Hematopoietic multipotent progenitor cell treated with erythropoietin and hydrocortisone succinate and interleukin-3 and kit ligand, for 8 days (in vitro differentiated cells): ENCODE results near the gene CSF1R.
A peak's percentile ranks its signal among the peaks of the same experiment; 100 is the strongest.

Source experiments
- DNase-seq: peaks from one replicate; pipeline ENCODE4 v3.0.0-alpha.2; 2015

CSF1R gene

DNA sequence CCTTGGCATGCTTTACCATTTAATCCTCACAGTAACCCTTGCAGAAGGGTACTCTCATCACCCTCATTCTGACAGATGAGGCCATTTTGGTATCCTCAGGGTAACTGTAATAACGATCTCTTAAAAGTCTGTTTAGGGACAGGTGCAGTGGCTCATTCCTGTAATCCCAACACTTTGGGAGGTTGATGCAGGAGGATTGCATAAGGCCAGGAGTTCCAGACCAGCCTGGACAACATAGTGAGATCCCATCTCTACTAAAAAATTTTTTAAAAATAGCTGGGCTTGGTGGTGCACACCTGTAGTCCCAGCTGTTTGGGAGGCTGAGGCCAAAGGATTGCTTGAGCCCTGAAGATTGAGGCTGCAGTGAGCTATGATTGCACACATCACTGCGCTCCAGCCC is 31.8 kb downstream of the CSF1R start:
- DNase-seq = no peak

DNA sequence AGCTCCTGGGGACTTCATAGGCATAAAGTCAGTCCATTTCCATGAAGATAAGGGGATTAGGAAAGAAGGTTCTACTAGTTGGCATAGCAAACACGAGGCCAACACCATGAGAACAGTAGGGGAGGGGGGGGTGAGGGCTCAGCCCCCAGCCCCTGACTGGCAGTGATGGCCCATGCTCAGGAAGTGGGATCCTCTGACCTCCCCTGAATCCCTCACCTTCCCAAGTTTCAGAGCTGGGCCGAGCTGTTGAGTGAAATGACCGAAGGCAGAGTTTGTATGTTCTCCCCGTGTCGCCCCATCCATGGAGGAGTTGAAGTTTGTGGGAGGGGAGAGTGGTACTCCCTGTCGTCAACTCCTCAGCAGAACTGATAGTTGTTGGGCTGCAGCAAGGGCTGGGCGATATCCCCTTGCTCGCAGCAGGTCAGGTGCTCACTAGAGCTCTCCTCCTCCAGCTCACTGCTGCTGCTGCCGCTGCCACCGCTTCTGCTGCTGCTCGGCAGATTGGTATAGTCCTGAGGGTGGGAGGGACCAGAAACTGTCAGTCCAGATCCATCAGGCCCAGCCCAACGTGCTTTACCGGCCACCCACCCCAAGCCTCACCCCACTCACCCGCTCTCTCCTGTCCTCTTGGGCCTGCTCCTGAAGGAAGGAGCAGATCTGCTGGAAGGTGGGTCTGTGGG is 32.5 kb downstream of the CSF1R start:
- DNase-seq = no peak

DNA sequence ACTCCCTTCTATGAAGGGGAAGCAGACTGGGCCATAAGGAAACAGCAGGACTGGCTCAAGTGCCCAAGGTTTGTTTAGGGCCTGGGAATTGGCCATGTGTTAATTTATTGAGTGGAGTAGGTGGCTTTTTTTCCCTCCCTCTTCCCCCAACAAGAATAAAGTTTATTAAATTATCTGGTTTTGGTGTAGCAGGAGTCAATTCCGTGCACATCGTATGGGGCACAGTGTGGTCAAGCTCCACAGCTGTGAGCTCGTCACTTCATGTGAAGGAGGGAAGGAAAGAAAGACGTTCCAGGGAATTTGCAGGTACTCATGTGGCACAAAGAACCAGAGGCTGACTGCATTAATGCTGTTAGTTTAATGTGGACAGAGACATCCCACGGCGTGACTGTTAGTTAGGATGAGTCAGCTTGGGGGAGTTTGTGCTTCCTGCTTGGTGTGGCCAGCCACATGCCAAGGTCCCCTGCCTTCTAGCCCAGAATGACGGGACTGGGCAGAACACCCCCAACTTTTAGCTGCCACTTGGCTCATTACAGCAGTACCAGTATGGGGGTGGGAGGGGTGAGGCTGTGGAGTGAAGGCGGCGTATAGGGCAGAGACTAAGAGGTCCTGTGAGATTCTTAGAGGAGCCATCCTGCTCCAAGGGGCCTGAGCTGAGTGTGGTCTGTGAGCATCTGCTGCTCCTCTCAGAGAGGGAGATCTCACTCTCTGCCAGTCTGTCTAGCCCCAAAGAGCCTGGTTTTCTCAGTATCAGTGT is 33.2 kb downstream of the CSF1R start:
- DNase-seq = peak; percentile 73

DNA sequence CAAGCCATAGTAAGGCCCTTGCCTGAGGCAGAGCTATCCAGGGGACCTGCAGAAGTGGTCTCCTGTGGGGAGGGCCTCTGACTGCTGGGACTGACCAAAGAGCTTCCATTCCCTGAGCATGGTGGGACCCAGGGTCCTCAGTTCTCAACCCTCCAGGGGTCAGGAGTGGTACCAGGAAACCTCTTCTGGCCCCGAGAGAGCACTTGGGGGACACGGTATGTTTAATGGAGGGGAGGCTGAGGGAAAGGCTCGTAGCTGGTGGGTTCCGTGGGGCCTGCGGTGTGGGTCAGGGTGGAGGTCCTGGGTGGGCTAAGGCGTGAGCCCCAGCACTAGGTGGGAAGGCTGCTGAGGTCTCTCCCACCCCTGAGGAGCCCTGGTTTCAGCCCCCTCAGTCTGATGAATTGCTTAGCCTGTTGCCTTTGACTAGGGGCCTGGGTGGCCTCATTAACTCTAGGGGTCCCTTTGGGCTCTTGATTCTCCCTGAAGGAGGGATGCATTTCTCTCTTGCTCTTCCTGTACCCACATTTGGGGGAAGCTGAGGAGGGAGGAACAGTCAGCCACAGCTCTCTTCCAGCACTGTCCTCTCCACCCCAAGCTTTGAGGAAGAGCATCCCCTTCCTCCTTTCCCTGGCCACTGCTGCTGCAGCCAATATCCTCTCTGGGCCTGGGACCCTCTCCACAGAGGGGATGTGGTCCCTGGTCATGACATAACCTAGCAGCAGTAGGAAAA is 34.0 kb downstream of the CSF1R start:
- no peak for DNase-seq

DNA sequence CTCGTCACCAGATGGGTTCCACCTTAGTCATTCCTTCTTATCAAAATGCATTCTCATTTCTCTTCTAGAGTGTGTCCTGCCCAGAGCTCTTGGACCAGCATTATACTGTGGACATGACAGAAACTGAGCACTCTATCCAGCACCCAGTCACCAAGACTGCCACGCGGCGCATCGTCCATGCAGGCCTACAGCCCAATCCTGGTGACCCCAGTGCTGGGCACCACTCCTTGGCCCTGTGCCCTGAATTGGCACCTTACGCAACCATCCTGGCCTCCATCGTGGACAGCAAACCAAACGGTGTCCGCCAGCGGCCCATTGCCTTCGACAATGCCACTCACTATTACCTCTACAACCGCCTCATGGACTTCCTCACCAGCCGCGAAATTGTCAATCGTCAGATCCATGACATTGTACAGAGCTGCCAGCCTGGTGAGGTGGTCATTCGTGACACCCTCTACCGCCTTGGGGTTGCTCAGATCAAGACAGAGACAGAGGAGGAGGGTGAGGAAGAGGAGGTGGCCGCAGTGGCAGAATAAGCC is 34.6 kb downstream of the CSF1R start:
- DNase-seq = no peak

DNA sequence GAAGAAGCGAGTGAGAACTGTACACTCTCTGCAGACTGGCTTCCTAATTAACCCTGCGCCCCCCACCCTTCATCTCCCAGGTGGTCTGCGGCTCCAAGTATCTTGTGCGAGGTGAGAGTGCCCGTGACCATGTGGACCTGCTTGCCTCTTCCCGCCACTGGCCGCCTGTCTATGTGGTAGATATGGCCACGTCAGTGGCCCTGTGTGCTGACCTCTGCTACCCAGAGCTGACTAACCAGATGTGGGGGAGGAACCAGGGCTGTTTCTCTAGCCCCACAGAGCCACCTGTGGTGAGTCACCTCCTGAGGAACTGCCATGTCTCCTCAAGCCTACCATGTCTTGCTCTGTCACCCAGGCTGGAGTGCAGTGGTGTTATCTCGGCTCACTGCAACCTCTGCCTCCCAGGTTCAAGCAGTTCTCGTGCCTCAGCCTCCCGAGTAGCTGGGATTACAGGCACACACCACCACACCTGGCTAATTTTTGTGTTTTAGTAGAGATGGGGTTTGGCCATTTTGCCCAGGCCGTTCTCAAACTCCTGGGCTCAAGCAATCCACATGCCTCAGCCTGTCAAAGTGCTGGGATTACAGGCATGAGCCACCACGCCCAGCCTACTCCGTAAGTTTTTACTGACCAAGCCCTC is 36.1 kb downstream of the CSF1R start:
- peak; percentile 31 for DNase-seq

DNA sequence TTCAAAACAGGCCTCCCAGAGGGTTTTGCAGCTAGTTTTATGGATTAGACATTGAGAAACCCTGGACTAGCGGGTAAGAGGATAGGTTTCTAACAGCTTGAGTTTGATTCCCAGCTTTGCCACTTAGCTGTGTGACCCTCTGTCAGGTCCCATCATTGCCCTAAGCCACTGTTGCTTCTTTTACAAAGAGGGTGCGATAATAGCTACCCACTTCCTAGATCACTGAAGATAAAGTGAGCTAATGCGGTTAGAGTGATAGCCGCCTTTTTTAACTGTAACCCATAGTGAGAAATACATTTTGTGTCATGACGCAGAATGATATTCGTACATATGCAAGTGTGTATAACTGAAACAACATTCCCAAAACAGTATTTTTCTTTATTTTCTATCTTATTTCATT is 40.3 kb downstream of the CSF1R start:
- DNase-seq = peak; percentile 68

DNA sequence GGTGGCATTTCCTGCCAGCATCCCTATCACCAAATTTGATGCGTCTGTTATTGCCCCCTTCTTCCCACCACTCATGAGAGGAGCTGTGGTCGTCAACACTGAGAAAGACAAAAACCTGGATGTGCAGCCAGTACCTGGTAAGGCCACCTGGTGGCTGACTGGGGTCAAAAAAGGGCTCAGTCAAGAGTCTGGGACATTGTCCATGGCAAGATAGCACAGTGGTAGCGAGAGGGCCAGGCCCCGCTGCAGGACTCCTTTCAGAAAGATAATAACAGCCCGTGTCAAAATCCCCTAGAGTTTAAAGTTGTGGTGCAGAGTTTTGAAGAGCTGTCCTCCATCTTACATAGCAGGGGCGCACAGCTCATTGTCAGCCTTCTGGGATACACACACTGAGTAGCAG is 40.8 kb downstream of the CSF1R start:
- DNase-seq = peak; percentile 71

DNA sequence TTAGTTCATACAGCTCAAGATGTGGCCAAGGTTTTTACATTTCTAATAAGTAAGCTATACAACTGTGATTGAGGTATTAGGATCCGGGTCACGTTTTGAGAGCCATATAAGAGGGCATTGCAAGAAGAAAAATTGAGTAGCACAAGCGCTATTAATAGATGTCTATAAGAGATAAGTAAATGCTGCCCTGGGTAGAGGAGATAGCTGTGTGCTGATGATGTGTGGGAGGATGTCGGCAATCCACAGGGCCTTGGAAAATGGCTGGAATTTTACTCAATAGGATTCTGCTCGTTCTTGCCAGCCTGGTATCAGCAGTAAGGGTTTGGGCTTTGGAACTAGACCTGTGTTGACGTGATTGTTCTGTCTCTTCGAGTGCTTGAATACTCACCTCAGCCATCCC is 41.6 kb downstream of the CSF1R start:
- no peak for DNase-seq

DNA sequence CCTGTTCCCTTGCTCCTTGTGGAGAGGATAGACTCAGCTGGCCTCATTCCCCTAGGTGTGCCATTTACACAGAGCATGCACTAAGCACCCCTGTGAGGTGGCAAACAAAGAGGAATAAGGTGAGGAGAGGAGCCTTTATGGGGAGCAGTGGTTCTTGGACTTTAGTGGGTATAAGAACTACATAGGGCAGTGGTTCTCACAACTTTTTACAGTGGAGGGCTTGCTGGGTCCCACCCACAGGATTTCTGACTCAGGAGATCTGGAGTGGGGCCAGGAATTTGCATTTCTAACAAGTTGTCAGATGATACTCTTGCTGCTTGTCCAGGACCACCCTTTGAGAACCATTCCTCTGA is 42.0 kb downstream of the CSF1R start:
- DNase-seq = peak; percentile 51

DNA sequence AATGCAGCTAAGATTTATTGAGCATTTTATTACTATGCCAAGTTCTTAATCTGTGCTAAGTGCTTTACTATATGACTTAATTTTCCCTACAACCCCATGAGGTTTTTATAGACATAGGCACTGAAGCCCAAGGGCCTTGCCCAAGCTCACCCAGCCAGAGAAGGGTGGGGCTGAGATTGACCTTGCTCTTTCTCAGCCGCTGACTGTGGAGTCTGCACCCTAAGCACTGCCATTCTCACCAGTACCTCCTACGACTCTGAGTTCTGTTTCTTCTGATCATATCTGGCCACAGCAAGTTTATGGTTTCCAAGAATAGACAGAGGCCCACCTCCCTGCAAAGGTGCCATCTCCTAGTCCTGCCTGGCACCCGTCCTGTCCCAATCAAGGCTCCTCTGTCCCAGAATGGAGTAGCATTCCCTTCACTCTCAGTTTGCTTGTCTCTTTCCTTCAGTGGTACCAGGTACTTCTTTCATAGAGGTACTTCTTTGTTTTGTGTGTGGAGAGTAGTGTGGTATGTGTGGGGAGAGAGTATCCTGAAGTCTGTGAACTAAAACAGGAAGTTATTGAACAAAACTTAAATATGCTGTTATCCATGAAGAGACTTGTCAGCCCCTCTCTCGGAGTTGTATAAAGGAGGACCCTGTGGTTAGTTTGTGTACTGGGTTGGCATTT is 42.6 kb downstream of the CSF1R start:
- no peak for DNase-seq

DNA sequence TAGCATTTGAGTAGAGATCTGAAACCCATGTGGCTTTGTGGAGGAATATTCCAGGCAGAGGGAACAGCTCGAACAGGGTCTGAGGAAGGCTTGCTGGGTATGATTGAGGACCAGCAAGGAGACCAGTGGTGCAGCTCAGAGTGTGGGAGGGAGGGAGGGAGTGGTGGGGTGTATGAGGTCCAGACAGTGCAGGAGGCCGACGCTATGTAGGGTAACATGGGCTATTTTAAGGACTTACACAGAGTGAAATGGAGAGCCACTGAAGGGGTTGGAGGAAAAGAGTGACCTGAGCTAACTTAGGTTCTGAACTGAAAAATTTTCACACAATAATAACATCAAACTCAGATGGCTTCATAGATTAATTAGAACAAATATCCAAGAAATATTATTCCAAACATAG is 43.9 kb downstream of the CSF1R start:
- no peak for DNase-seq

DNA sequence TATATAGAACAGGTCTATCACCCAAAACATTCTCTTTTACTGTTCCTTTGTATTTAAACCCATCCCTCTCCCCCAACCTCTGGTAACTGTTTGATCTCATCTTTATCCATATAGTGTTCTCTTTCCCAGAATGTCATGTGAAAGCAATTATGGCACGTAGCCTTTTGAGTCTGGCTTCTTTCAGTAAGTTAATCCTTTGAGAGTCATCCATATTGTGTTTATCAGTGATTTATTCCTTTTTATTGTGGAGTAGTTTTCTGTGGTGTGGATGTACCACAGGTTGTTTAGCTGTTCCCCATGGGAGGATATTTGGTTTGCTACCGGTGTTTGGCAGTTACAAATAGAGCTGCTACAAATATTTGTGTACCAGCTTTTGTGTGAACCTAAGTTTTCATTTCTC is 47.8 kb downstream of the CSF1R start:
- no peak for DNase-seq

DNA sequence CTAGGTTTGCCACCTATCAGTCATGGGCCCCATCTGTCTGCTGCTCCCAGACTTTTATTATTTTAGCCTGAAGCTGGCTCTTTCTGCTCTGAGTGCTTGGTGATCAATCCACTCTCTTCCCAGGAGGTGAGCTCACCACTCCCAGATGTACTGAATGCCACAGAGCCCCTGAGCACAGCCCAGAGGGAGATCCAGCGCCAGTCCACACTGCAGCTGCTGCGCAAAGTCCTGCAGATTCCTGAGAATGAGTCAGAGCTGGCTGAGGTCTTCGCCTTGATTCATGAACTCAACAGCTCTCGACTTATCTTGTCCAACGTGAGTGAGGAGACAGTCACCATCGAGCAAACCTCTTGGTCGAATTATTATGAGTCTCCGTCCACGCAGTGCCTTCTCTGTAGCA is 49.8 kb downstream of the CSF1R start:
- DNase-seq = no peak

DNA sequence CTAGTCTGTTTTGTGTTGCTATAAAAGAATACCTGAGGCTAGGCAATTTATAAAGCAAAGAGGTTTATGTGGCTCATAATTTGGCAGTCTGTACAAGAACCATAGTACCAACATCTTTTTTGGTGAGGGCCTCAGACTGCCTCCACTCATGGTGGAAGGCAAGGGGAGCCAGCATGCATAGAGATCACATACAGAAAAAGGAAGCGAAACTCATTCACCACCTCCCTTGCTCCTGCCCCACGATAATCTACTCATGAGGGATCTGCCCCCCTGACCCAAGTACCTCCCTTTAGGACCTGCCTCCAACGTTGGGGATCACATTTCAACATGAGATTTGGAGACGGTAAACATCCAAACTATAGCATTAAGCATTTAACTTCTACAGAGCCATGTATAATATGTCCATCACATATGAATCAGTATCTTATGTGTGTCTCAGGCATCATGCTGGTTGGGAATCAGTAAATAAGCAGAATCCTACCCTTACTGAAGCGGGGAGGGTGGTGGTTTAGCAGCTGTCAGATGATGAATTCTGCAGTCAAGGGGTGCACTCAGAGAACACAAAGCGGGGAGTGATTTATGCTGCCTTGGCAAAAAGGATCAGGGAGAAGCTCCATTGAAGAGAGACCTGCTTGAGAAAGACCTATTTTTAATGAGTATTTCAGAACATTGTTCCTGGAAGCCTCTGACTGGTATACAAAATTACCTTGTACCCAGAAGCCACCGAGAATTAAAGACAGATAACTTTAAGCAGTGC is 51.0 kb downstream of the CSF1R start:
- no peak for DNase-seq

DNA sequence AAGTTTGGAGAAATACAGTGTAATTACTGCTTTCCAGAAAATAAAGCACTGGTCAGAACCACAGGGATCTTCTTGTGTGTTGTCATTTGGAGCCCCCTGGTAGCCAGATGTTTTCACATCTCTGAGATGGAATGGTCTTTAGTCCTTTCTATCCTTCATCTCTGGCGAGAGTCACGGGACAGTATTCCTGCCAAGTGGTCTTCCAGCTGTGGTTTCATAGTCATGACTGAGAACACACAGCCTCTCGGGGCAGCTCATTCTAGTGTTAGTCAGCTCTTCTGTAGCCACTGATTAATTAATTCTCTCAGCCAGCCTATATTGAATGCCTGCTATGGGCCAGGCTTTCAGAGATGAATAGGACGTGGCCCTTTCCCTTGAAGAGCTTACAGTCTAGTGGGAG is 51.7 kb downstream of the CSF1R start:
- DNase-seq = no peak

DNA sequence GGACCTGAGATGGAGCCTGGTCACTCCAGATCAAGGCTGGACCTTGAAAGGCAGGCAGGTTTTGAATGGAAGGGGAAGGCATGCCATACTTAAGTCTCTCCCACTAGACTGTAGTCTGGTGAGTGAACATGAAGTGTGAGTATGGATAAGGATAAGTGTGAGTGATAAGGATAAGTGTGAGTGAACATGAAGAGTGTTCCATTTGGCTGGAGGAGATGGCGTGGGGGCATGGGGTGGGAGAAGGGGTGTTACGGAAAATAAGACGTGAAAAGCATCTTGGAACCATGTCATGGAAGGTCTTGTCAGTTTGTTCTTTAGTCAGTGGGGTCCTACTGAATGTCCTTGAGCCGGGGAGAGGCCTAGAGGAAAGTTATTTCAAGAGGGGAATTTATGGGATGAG is 53.0 kb downstream of the CSF1R start:
- no peak for DNase-seq

DNA sequence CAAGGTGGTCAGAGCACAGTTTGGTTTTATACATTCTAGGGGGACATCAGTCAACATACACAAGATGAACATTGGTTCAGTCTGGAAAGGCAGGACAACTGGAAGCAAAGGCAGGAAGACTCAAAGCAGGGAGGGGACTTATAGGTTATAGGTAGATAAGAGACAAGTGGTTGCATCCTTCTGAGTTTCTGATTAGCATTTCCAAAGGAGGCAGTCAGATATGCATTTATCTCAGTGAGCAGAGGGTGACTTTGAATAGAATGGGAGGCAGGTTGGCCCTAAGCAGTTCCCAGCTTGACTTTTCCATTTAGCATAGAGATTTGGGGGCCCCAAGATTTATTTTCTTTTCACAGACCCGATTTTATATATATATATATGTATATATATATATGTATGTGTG is 58.3 kb downstream of the CSF1R start:
- DNase-seq = peak; percentile 43

DNA sequence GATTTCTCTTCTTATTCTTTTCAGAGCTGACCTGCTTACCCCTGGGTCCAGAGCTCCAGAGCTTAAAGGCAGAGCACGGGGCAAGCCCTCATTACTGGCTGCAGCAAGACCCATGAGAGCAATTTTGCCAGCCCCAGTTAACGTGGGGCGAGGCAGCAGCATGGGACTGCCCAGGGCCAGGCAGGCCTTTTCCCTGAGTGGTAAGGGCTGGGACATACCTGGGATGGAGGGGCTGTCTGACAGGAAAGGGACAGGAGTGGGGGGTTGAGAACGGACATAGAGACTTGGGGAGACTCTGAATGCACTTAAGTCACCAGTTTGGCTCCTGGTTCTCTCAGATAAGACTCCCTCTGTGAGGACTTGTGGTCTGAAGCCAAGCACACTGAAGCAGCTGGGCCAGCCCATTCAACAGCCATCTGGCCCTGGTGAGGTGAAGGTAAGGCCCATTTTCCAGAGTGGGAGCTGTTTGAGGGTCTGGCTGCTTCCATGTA is 59.6 kb downstream of the CSF1R start:
- DNase-seq = peak; percentile 96

DNA sequence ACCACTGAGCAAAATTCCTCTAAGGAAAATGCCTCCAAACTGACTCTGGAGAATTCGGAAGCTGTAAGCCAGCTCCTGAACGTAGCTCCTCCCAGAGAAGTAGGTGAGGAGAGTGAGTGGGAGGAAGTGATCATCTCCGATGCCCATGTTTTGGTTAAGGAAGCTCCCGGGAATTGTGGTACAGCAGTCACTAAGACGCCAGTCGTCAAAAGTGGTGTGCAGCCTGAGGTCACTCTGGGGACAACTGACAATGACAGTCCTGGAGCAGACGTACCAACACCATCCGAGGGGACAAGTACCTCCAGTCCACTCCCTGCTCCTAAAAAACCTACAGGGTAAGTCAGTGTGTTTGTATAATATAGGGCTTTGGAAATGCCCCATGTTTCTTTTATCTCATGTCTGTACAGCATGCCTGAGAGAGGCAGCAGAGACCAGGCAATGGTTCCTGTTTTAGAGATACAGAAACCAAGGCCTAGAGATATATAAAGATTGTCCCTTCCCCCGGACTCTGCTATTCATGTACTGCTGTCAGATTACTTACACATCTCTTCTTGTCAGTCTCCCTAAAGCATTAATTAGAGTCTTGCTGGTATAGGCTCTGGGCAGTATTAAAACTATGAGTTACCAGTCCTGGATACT is 61.9 kb downstream of the CSF1R start:
- DNase-seq = peak; percentile 63

DNA sequence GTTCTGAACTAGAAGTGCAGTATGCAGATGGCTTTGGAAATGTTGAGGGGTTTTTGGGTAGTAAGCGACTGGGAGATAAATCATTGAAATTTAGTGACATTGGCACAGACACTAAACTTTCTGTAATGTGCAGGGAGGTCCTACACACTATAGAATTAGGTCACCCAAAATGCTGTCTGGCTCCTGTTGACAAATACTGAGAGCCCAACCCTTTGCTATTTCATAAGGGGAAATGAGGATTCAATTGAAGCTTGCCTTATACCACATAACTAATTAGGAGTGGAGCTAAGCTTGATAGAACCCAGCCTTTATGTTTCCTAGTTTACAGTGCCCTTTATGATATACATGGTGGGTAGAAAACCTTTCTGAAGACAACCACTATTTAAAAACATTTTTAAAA is 63.2 kb downstream of the CSF1R start:
- DNase-seq = no peak
